GM18508 (cell line): ENCODE measurements around the gene GRK3.
"Not testable (repeated sequence)": the region's sequence is repeated elsewhere in the genome, so short reads cannot be mapped to it uniquely, and the experiment has no call there.

Experiments
- ATAC-seq: cut with Tn5 transposase; IDR thresholded peaks from one replicate; pipeline ENCODE4 v1.9.1; 2021; ENCODE audit warnings: moderate number of reproducible peaks; ENCODE audit not compliant: insufficient read depth, unreplicated experiment

The GRK3 gene

GRCh38 chr22:25570486-25570885 is 6.0 kb downstream of the GRK3 start:
- ATAC-seq: no peak

GRCh38 chr22:25571969-25572707 is 7.7 kb downstream of the GRK3 start:
- ATAC-seq: not testable (repeated sequence)

GRCh38 chr22:25572708-25573171 is 8.3 kb downstream of the GRK3 start:
- ATAC-seq: no peak

GRCh38 chr22:25573841-25574240 is 9.4 kb downstream of the GRK3 start:
- no peak for ATAC-seq

- no peak for ATAC-seq
These were observed 10.3 kb downstream of the GRK3 start for GRCh38 chr22:25574736-25575135.

- ATAC-seq: not testable (repeated sequence)
These were observed 11.4 kb downstream of the GRK3 start for GRCh38 chr22:25575674-25576392.

GRCh38 chr22:25581452-25581851 is 17.0 kb downstream of the GRK3 start:
- ATAC-seq: not testable (repeated sequence)

- no peak for ATAC-seq
These were observed 18.5 kb downstream of the GRK3 start for GRCh38 chr22:25582946-25583345.

- ATAC-seq: not testable (repeated sequence)
These were observed 20.5 kb downstream of the GRK3 start for GRCh38 chr22:25584993-25585392.

GRCh38 chr22:25589664-25590063 is 25.2 kb downstream of the GRK3 start:
- ATAC-seq: not testable (repeated sequence)

- ATAC-seq: not testable (repeated sequence)
These were observed 28.8 kb downstream of the GRK3 start for GRCh38 chr22:25593323-25593722.

GRCh38 chr22:25598609-25599008 is 34.1 kb downstream of the GRK3 start:
- ATAC-seq: no peak

GRCh38 chr22:25602445-25602844 is 38.0 kb downstream of the GRK3 start:
- no peak for ATAC-seq

GRCh38 chr22:25602916-25603315 is 38.4 kb downstream of the GRK3 start:
- no peak for ATAC-seq

- not testable (repeated sequence) for ATAC-seq
These were observed 40.7 kb downstream of the GRK3 start for GRCh38 chr22:25605146-25605545.

- not testable (repeated sequence) for ATAC-seq
These were observed 41.1 kb downstream of the GRK3 start for GRCh38 chr22:25605565-25605964.

GRCh38 chr22:25611284-25611683 is 46.8 kb downstream of the GRK3 start:
- ATAC-seq: not testable (repeated sequence)

GRCh38 chr22:25613131-25613530 is 48.7 kb downstream of the GRK3 start:
- ATAC-seq: not testable (repeated sequence)

GRCh38 chr22:25613558-25613957 is 49.1 kb downstream of the GRK3 start:
- ATAC-seq: not testable (repeated sequence)

GRCh38 chr22:25614791-25615190 is 50.3 kb downstream of the GRK3 start:
- ATAC-seq: not testable (repeated sequence)

GRCh38 chr22:25621986-25622385 is 57.5 kb downstream of the GRK3 start:
- no peak for ATAC-seq
